ENCODE results near the gene PMS1. TPM values are rescaled to one million over a fixed set of nuclear protein-coding genes. Genes with fewer than 3 reads are reported as not detected.

The PMS1 gene
- total and polyA plus RNA-seq, 9 of the 15 experiments (the other 6 are each of a cell fraction or from before 2014, with no cell fraction given): 14.5 to 29.8 (median 24.7) TPM

DNA sequence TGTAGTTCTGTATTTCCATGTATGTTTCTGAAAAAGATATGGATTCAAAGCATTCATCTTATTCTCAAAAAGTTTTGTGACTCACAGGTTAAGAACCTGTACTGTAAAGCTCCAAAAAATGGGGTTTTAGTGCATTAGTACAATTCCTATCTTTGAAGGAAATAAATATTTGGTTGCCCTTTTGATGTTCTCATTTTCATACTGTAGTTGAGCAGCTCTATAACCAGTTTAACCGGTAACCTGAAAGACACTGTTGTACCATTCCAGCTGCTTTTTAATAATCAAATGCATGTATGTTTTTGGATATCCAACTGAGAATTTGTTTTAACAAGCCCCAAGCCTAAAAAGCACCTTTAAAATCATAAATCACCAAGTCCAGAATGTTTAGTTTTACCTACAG, 12.0 kb upstream of the PMS1 start:
- Histone ChIP-seq H3K27ac (ENCODE audit: extremely low read depth, low read depth, low read length) (no peak overlapping the region), H3K4me3 (no peak overlapping the region), H2AFZ (ENCODE audit: low read depth, low read length) (no peak overlapping the region), H4K20me1 (replicated peaks; ENCODE audit: control insufficient read depth, insufficient read depth, low read length) (no peaks in the 10 kb centered on the region; the same call in 1 of the 2 replicates), H3K9me3 (replicated peaks; ENCODE audit: control insufficient read depth, insufficient read depth, low read depth, low read length) (no peaks in the 10 kb centered on the region), H3K9ac (ENCODE audit: insufficient read depth in 1 of 2, low read depth in 2 of 2, low read length in 2 of 2) (no peak overlapping the region), H3K79me2 (ENCODE audit: control insufficient read depth, insufficient read depth, low read length) (no peaks in the 10 kb centered on the region), H3K9me1 (ENCODE audit: control insufficient read depth, insufficient read depth, low read length) (no peaks in the 10 kb centered on the region), H3K4me2 (ENCODE audit: insufficient read depth, low read length) (no peak overlapping the region), H3K36me3 (ENCODE audit: control insufficient read depth, insufficient read depth, low read length) (peaks cover 75% of the 10 kb centered on the region), H3K27me3 (ENCODE audit: control insufficient read depth in 2 of 2, insufficient read depth in 2 of 2, low read length in 2 of 2) (no peaks in the 10 kb centered on the region), H3K4me1 (replicated peaks in 1 of 2; ENCODE audit: control insufficient read depth in 2 of 2, insufficient read depth in 2 of 2, low read length in 2 of 2) (no peaks in the 10 kb centered on the region; a peak in 1 of 5 replicates)
- CTCF ChIA-PET (ENCODE audit: low intra/inter-chr PET ratio): no interaction called here
- FAIRE-seq: no peak
- TF ChIP-seq, protein P1, sequence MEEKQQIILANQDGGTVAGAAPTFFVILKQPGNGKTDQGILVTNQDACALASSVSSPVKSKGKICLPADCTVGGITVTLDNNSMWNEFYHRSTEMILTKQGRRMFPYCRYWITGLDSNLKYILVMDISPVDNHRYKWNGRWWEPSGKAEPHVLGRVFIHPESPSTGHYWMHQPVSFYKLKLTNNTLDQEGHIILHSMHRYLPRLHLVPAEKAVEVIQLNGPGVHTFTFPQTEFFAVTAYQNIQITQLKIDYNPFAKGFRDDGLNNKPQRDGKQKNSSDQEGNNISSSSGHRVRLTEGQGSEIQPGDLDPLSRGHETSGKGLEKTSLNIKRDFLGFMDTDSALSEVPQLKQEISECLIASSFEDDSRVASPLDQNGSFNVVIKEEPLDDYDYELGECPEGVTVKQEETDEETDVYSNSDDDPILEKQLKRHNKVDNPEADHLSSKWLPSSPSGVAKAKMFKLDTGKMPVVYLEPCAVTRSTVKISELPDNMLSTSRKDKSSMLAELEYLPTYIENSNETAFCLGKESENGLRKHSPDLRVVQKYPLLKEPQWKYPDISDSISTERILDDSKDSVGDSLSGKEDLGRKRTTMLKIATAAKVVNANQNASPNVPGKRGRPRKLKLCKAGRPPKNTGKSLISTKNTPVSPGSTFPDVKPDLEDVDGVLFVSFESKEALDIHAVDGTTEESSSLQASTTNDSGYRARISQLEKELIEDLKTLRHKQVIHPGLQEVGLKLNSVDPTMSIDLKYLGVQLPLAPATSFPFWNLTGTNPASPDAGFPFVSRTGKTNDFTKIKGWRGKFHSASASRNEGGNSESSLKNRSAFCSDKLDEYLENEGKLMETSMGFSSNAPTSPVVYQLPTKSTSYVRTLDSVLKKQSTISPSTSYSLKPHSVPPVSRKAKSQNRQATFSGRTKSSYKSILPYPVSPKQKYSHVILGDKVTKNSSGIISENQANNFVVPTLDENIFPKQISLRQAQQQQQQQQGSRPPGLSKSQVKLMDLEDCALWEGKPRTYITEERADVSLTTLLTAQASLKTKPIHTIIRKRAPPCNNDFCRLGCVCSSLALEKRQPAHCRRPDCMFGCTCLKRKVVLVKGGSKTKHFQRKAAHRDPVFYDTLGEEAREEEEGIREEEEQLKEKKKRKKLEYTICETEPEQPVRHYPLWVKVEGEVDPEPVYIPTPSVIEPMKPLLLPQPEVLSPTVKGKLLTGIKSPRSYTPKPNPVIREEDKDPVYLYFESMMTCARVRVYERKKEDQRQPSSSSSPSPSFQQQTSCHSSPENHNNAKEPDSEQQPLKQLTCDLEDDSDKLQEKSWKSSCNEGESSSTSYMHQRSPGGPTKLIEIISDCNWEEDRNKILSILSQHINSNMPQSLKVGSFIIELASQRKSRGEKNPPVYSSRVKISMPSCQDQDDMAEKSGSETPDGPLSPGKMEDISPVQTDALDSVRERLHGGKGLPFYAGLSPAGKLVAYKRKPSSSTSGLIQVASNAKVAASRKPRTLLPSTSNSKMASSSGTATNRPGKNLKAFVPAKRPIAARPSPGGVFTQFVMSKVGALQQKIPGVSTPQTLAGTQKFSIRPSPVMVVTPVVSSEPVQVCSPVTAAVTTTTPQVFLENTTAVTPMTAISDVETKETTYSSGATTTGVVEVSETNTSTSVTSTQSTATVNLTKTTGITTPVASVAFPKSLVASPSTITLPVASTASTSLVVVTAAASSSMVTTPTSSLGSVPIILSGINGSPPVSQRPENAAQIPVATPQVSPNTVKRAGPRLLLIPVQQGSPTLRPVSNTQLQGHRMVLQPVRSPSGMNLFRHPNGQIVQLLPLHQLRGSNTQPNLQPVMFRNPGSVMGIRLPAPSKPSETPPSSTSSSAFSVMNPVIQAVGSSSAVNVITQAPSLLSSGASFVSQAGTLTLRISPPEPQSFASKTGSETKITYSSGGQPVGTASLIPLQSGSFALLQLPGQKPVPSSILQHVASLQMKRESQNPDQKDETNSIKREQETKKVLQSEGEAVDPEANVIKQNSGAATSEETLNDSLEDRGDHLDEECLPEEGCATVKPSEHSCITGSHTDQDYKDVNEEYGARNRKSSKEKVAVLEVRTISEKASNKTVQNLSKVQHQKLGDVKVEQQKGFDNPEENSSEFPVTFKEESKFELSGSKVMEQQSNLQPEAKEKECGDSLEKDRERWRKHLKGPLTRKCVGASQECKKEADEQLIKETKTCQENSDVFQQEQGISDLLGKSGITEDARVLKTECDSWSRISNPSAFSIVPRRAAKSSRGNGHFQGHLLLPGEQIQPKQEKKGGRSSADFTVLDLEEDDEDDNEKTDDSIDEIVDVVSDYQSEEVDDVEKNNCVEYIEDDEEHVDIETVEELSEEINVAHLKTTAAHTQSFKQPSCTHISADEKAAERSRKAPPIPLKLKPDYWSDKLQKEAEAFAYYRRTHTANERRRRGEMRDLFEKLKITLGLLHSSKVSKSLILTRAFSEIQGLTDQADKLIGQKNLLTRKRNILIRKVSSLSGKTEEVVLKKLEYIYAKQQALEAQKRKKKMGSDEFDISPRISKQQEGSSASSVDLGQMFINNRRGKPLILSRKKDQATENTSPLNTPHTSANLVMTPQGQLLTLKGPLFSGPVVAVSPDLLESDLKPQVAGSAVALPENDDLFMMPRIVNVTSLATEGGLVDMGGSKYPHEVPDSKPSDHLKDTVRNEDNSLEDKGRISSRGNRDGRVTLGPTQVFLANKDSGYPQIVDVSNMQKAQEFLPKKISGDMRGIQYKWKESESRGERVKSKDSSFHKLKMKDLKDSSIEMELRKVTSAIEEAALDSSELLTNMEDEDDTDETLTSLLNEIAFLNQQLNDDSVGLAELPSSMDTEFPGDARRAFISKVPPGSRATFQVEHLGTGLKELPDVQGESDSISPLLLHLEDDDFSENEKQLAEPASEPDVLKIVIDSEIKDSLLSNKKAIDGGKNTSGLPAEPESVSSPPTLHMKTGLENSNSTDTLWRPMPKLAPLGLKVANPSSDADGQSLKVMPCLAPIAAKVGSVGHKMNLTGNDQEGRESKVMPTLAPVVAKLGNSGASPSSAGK (IDR thresholded peaks at IDR 0.05): no peak
- BruUV-seq (replicated peaks): no TSS peak
- whole genome bisulfite sequencing (ENCODE audit: insufficient coverage, low coverage, missing lambda C conversion rate): 77% methylated on average over 1 of the region's 1 CpG
- POLR2A ChIA-PET: interaction anchor here (2.1 kb wide), 1 partner anchor 9 kb away, joined by 11 read pairs; the partner anchor contains the start of gene OSGEPL1
- ATAC-seq: no peak
- DNase-seq (ENCODE audit: extremely low read depth in 1 of 4, low spot score in 3 of 4): no peak
- intact Hi-C loops (cut with micrococcal nuclease): no loop called here
- in situ Hi-C loops (cut with MboI): no loop called here
